ENCODE data around the gene DDX46. TPM values are rescaled to one million over a fixed set of nuclear protein-coding genes. Genes with fewer than 3 reads are reported as not detected.

Gene DDX46
- total and polyA plus RNA-seq, 2 experiments from 2014 or later = 15.3 to 31.0 TPM

- no peak overlapping the region for H3K27ac ChIP-seq
- H3K4me1 ChIP-seq (ENCODE audit: insufficient read depth) = peaks cover 10% of the 10 kb centered on the region
- peaks cover 20% of the 10 kb centered on the region for H3K79me2 ChIP-seq
- no peaks in the 10 kb centered on the region for H4K20me1 ChIP-seq (ENCODE audit: insufficient read depth, poor library complexity, severe bottlenecking)
- no peaks in the 10 kb centered on the region for H3K36me3 ChIP-seq (replicated peaks; ENCODE audit: insufficient read depth, low read depth)
- H2AFZ ChIP-seq = no peak overlapping the region
- H3K4me3 ChIP-seq = no peak overlapping the region
- 79% methylated on average over 2 of the region's 2 CpGs for WGBS (ENCODE audit: low lambda C conversion rate, missing lambda C conversion rate)
- H3K27me3 ChIP-seq = no peaks in the 10 kb centered on the region
- H3K9me2 ChIP-seq (replicated peaks; ENCODE audit: insufficient read depth) = no peaks in the 10 kb centered on the region
- no peak overlapping the region for H3K4me2 ChIP-seq
- H3K9me3 ChIP-seq (ENCODE audit: low read depth) = no peaks in the 10 kb centered on the region
- DNase-seq (ENCODE audit: low spot score) = no peak
- TF ChIP-seq, protein P1, sequence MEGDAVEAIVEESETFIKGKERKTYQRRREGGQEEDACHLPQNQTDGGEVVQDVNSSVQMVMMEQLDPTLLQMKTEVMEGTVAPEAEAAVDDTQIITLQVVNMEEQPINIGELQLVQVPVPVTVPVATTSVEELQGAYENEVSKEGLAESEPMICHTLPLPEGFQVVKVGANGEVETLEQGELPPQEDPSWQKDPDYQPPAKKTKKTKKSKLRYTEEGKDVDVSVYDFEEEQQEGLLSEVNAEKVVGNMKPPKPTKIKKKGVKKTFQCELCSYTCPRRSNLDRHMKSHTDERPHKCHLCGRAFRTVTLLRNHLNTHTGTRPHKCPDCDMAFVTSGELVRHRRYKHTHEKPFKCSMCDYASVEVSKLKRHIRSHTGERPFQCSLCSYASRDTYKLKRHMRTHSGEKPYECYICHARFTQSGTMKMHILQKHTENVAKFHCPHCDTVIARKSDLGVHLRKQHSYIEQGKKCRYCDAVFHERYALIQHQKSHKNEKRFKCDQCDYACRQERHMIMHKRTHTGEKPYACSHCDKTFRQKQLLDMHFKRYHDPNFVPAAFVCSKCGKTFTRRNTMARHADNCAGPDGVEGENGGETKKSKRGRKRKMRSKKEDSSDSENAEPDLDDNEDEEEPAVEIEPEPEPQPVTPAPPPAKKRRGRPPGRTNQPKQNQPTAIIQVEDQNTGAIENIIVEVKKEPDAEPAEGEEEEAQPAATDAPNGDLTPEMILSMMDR (IDR thresholded peaks at IDR 0.05; ENCODE audit: poor library complexity) = no peak
- no peak for TF ChIP-seq EZH2phosphoT487 (IDR thresholded peaks at IDR 0.05; ENCODE audit: low read depth, severe bottlenecking, unreplicated experiment)
- TF ChIP-seq EZH2 (IDR thresholded peaks at IDR 0.05; ENCODE audit: borderline replicate concordance) = no peak
These were observed 22.3 kb upstream of the DDX46 start for GRCh38 chr5:134736173-134736812.

DNA sequence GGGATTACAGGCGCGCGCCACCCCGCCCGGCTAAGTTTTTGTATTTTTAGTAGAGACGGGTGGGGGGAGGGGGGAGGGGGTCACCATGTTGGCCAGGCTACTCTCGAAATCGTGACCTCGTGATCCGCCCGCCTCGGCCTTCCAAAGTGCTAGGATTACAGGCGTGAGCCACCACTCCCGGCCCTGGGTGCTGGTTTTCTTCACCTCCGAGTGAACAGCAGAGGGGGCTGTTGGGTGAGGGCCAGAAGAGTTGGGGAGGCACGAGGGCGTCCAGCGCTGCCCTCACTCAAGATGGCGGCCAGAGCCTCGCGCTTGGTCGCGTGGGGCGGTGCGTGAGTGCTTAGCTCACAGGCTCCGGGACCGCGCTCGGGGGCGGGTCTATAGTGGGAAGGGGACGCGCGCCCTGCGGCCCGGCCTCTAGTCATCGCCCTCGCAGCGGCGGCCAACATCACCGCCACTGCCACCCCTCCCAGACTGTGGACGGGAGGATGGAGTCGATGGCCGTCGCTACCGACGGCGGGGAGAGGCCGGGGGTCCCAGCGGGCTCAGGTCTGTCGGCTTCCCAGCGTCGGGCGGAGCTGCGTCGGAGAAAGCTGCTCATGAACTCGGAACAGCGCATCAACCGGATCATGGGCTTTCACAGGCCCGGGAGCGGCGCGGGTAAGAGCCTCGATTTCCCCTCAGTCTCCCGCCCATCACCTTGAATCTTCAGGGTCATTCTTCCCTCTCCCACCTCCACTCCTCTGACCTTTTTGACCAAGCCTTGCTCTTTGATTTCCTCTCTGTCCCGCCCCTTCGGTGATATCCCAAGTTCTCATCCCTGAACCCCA lies 20.2 kb upstream of the DDX46 start, which contains the start of gene CAMLG:
CAMLG (plus strand) TSS at position 416 of the 830 bp plus-strand sequence; CDS start at position 489, 73 bp downstream.
- TF ChIP-seq EZH2phosphoT487 (IDR thresholded peaks at IDR 0.05; ENCODE audit: low read depth, severe bottlenecking, unreplicated experiment) = no peak
- TF ChIP-seq EZH2 (IDR thresholded peaks at IDR 0.05; ENCODE audit: borderline replicate concordance) = no peak
- TF ChIP-seq, protein P1 (IDR thresholded peaks at IDR 0.05; ENCODE audit: poor library complexity) = peak; percentile 79
- Histone ChIP-seq H3K4me3 (peak within 1 kb of the TSS; percentile 69), H3K9me3 (ENCODE audit: low read depth) (no peaks in the 10 kb centered on the region), H3K79me2 (peaks cover 37% of the 10 kb centered on the region), H3K4me1 (ENCODE audit: insufficient read depth) (peaks cover 10% of the 10 kb centered on the region), H3K27ac (peak within 1 kb of the TSS; percentile 98), H3K36me3 (replicated peaks; ENCODE audit: insufficient read depth, low read depth) (no peaks in the 10 kb centered on the region), H2AFZ (peak within 1 kb of the TSS; percentile 99), H3K4me2 (peak within 1 kb of the TSS; percentile 88), H3K27me3 (no peaks in the 10 kb centered on the region), H4K20me1 (ENCODE audit: insufficient read depth, poor library complexity, severe bottlenecking) (no peaks in the 10 kb centered on the region), H3K9me2 (replicated peaks; ENCODE audit: insufficient read depth) (no peaks in the 10 kb centered on the region)
- WGBS (ENCODE audit: low lambda C conversion rate, missing lambda C conversion rate) = under 1% methylated on average over 54 of the region's 66 CpGs
- DNase-seq (ENCODE audit: low spot score) = peak; percentile 100

- WGBS (ENCODE audit: low lambda C conversion rate, missing lambda C conversion rate) = 8% methylated on average over 21 of the region's 21 CpGs
- peak overlapping the region; percentile 57 for H3K4me3 ChIP-seq
- H3K36me3 ChIP-seq (replicated peaks; ENCODE audit: insufficient read depth, low read depth) = no peaks in the 10 kb centered on the region
- peaks cover 10% of the 10 kb centered on the region for H3K4me1 ChIP-seq (ENCODE audit: insufficient read depth)
- peak overlapping the region; percentile 67 for H2AFZ ChIP-seq
- peak overlapping the region; percentile 98 for H3K27ac ChIP-seq
- H3K9me3 ChIP-seq (ENCODE audit: low read depth) = no peaks in the 10 kb centered on the region
- peak; percentile 68 for DNase-seq (ENCODE audit: low spot score)
- no peaks in the 10 kb centered on the region for H3K27me3 ChIP-seq
- H3K79me2 ChIP-seq = peaks cover 37% of the 10 kb centered on the region
- TF ChIP-seq, protein P1 (IDR thresholded peaks at IDR 0.05; ENCODE audit: poor library complexity) = no peak
- no peak for TF ChIP-seq EZH2 (IDR thresholded peaks at IDR 0.05; ENCODE audit: borderline replicate concordance)
- TF ChIP-seq EZH2phosphoT487 (IDR thresholded peaks at IDR 0.05; ENCODE audit: low read depth, severe bottlenecking, unreplicated experiment) = no peak
- H4K20me1 ChIP-seq (ENCODE audit: insufficient read depth, poor library complexity, severe bottlenecking) = no peaks in the 10 kb centered on the region
- H3K9me2 ChIP-seq (replicated peaks; ENCODE audit: insufficient read depth) = no peaks in the 10 kb centered on the region
- peak overlapping the region; percentile 88 for H3K4me2 ChIP-seq
These were observed 19.5 kb upstream of the DDX46 start for GRCh38 chr5:134738963-134739661.
